ENCODE measurements around the gene GATAD2A. TPM values are rescaled to one million over a fixed set of nuclear protein-coding genes. Genes with fewer than 3 reads are reported as not detected.

GATAD2A gene
- total RNA-seq, 1 experiment from 2014 or later = 99.6 TPM

GRCh38 chr19:19534556-19535265 is 129.2 kb downstream of the GATAD2A start:
- POLR2A ChIA-PET = no interaction called here
- intact Hi-C loops (cut with micrococcal nuclease; ENCODE audit: unreplicated experiment) (loop anchor here (10.0 kb wide), 1 partner anchor 110 kb away; the partner anchor contains the start of gene GMIP), in situ Hi-C loops (cut with HindIII; ENCODE audit: low pct_unique_long_range_greater_than_20kb, low sequenced_read_pairs) (no loop called here)
- no peaks in the 10 kb centered on the region for H3K4me1 ChIP-seq (ENCODE audit: control insufficient read depth, insufficient read depth, low read length)
- H3K36me3 ChIP-seq (ENCODE audit: control insufficient read depth, insufficient read depth, low read length) = no peaks in the 10 kb centered on the region
- CTCF ChIA-PET = no interaction called here
- no TSS peak for BruUV-seq (replicated peaks)
- TF ChIP-seq, protein P1, sequence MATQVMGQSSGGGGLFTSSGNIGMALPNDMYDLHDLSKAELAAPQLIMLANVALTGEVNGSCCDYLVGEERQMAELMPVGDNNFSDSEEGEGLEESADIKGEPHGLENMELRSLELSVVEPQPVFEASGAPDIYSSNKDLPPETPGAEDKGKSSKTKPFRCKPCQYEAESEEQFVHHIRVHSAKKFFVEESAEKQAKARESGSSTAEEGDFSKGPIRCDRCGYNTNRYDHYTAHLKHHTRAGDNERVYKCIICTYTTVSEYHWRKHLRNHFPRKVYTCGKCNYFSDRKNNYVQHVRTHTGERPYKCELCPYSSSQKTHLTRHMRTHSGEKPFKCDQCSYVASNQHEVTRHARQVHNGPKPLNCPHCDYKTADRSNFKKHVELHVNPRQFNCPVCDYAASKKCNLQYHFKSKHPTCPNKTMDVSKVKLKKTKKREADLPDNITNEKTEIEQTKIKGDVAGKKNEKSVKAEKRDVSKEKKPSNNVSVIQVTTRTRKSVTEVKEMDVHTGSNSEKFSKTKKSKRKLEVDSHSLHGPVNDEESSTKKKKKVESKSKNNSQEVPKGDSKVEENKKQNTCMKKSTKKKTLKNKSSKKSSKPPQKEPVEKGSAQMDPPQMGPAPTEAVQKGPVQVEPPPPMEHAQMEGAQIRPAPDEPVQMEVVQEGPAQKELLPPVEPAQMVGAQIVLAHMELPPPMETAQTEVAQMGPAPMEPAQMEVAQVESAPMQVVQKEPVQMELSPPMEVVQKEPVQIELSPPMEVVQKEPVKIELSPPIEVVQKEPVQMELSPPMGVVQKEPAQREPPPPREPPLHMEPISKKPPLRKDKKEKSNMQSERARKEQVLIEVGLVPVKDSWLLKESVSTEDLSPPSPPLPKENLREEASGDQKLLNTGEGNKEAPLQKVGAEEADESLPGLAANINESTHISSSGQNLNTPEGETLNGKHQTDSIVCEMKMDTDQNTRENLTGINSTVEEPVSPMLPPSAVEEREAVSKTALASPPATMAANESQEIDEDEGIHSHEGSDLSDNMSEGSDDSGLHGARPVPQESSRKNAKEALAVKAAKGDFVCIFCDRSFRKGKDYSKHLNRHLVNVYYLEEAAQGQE (IDR thresholded peaks at IDR 0.05; ENCODE audit: insufficient read depth in 1 of 2, low read depth in 2 of 2, low read length in 1 of 2) = no peak
- TF ChIP-seq TCF7L2 (IDR thresholded peaks at IDR 0.05; ENCODE audit: low read depth, low read length) (no peak), SIN3A (IDR thresholded peaks at IDR 0.05; ENCODE audit: borderline replicate concordance, insufficient read depth, low read depth, low read length) (no peak), POLR2AphosphoS5 (IDR thresholded peaks at IDR 0.05; ENCODE audit: low read depth, low read length) (no peak)
- TF ChIP-seq, protein P2, sequence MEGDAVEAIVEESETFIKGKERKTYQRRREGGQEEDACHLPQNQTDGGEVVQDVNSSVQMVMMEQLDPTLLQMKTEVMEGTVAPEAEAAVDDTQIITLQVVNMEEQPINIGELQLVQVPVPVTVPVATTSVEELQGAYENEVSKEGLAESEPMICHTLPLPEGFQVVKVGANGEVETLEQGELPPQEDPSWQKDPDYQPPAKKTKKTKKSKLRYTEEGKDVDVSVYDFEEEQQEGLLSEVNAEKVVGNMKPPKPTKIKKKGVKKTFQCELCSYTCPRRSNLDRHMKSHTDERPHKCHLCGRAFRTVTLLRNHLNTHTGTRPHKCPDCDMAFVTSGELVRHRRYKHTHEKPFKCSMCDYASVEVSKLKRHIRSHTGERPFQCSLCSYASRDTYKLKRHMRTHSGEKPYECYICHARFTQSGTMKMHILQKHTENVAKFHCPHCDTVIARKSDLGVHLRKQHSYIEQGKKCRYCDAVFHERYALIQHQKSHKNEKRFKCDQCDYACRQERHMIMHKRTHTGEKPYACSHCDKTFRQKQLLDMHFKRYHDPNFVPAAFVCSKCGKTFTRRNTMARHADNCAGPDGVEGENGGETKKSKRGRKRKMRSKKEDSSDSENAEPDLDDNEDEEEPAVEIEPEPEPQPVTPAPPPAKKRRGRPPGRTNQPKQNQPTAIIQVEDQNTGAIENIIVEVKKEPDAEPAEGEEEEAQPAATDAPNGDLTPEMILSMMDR (IDR thresholded peaks at IDR 0.05) = no peak
- no peak overlapping the region for H3K27ac ChIP-seq (ENCODE audit: low read length)
- H3K4me3 ChIP-seq (ENCODE audit: low read depth in 2 of 2, low read length in 2 of 2) = no peak overlapping the region
- H3K27me3 ChIP-seq (ENCODE audit: control insufficient read depth, insufficient read depth, low read length) = no peaks in the 10 kb centered on the region
- ATAC-seq (no peak), DNase-seq (ENCODE audit: low read depth, low spot score) (no peak)
- no peaks in the 10 kb centered on the region for H3K9me3 ChIP-seq (ENCODE audit: control insufficient read depth, insufficient read depth, low read depth, low read length)

- Histone ChIP-seq H3K9me3 (ENCODE audit: control insufficient read depth, insufficient read depth, low read depth, low read length) (no peaks in the 10 kb centered on the region), H3K27ac (ENCODE audit: low read length) (no peak overlapping the region), H3K36me3 (ENCODE audit: control insufficient read depth, insufficient read depth, low read length) (no peaks in the 10 kb centered on the region), H3K4me3 (ENCODE audit: low read depth in 2 of 2, low read length in 2 of 2) (no peak overlapping the region), H3K4me1 (ENCODE audit: control insufficient read depth, insufficient read depth, low read length) (no peaks in the 10 kb centered on the region), H3K27me3 (ENCODE audit: control insufficient read depth, insufficient read depth, low read length) (no peaks in the 10 kb centered on the region)
- no peak for TF ChIP-seq TCF7L2 (IDR thresholded peaks at IDR 0.05; ENCODE audit: low read depth, low read length)
- no peak for TF ChIP-seq SIN3A (IDR thresholded peaks at IDR 0.05; ENCODE audit: borderline replicate concordance, insufficient read depth, low read depth, low read length)
- TF ChIP-seq, protein P1 (IDR thresholded peaks at IDR 0.05; ENCODE audit: insufficient read depth in 1 of 2, low read depth in 2 of 2, low read length in 1 of 2) = no peak
- no peak for TF ChIP-seq POLR2AphosphoS5 (IDR thresholded peaks at IDR 0.05; ENCODE audit: low read depth, low read length)
- ATAC-seq = no peak
- intact Hi-C loops (cut with micrococcal nuclease; ENCODE audit: unreplicated experiment) (loop anchor here (10.0 kb wide), 1 partner anchor 109 kb away; the partner anchor contains the start of gene GMIP), in situ Hi-C loops (cut with HindIII; ENCODE audit: low pct_unique_long_range_greater_than_20kb, low sequenced_read_pairs) (no loop called here)
- no peak for DNase-seq (ENCODE audit: low read depth, low spot score)
- ChIA-PET CTCF (interaction anchor here (1.0 kb wide), 1 partner anchor 109 kb away, joined by 4 read pairs; no protein-coding TSS in a partner anchor), POLR2A (no interaction called here)
- BruUV-seq (replicated peaks) = no TSS peak
Observed at GRCh38 chr19:19535311-19536191, 130.1 kb downstream of the GATAD2A start.

All from Panc1 (cell line).